ENCODE results near the gene LTF.

DNA sequence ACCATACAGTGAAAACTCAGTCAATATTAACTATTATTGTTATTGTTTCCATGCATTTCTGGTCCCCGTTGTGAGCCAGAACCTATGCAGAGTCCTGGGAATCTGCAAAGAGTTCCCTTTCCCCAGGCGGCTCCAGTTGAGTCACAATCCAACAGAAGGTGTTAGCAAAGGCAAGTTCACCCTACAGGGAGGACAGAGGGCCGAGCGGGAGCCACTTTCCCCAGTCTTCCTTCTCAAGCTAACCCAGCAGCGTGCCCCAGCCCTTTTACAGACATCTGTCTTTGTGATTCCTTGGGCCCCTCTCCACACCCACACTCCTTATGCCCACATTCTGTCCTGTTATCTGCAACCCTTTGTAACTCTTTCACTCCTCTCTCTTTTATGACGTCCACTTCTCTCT is 13.1 kb upstream of the LTF start:
- TF ChIP-seq, protein P1, sequence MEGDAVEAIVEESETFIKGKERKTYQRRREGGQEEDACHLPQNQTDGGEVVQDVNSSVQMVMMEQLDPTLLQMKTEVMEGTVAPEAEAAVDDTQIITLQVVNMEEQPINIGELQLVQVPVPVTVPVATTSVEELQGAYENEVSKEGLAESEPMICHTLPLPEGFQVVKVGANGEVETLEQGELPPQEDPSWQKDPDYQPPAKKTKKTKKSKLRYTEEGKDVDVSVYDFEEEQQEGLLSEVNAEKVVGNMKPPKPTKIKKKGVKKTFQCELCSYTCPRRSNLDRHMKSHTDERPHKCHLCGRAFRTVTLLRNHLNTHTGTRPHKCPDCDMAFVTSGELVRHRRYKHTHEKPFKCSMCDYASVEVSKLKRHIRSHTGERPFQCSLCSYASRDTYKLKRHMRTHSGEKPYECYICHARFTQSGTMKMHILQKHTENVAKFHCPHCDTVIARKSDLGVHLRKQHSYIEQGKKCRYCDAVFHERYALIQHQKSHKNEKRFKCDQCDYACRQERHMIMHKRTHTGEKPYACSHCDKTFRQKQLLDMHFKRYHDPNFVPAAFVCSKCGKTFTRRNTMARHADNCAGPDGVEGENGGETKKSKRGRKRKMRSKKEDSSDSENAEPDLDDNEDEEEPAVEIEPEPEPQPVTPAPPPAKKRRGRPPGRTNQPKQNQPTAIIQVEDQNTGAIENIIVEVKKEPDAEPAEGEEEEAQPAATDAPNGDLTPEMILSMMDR (IDR thresholded peaks at IDR 0.05; ENCODE audit: insufficient read depth, low read length): no peak
- TF ChIP-seq POLR2AphosphoS5 (IDR thresholded peaks at IDR 0.05; ENCODE audit: low read depth) (no peak), GABPA (IDR thresholded peaks at IDR 0.05; ENCODE audit: low read depth) (no peak)
- TF ChIP-seq, protein P2, sequence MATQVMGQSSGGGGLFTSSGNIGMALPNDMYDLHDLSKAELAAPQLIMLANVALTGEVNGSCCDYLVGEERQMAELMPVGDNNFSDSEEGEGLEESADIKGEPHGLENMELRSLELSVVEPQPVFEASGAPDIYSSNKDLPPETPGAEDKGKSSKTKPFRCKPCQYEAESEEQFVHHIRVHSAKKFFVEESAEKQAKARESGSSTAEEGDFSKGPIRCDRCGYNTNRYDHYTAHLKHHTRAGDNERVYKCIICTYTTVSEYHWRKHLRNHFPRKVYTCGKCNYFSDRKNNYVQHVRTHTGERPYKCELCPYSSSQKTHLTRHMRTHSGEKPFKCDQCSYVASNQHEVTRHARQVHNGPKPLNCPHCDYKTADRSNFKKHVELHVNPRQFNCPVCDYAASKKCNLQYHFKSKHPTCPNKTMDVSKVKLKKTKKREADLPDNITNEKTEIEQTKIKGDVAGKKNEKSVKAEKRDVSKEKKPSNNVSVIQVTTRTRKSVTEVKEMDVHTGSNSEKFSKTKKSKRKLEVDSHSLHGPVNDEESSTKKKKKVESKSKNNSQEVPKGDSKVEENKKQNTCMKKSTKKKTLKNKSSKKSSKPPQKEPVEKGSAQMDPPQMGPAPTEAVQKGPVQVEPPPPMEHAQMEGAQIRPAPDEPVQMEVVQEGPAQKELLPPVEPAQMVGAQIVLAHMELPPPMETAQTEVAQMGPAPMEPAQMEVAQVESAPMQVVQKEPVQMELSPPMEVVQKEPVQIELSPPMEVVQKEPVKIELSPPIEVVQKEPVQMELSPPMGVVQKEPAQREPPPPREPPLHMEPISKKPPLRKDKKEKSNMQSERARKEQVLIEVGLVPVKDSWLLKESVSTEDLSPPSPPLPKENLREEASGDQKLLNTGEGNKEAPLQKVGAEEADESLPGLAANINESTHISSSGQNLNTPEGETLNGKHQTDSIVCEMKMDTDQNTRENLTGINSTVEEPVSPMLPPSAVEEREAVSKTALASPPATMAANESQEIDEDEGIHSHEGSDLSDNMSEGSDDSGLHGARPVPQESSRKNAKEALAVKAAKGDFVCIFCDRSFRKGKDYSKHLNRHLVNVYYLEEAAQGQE (IDR thresholded peaks at IDR 0.05; ENCODE audit: insufficient replicate concordance, low read depth): no peak

Measured in HL-60 (cell line).